Measurements from ENCODE around the gene SIK1. TPM values are rescaled to one million over a fixed set of nuclear protein-coding genes. Genes with fewer than 3 reads are reported as not detected.

Gene SIK1
- total RNA-seq, 1 experiment from 2014 or later: 32.3 TPM

DNA sequence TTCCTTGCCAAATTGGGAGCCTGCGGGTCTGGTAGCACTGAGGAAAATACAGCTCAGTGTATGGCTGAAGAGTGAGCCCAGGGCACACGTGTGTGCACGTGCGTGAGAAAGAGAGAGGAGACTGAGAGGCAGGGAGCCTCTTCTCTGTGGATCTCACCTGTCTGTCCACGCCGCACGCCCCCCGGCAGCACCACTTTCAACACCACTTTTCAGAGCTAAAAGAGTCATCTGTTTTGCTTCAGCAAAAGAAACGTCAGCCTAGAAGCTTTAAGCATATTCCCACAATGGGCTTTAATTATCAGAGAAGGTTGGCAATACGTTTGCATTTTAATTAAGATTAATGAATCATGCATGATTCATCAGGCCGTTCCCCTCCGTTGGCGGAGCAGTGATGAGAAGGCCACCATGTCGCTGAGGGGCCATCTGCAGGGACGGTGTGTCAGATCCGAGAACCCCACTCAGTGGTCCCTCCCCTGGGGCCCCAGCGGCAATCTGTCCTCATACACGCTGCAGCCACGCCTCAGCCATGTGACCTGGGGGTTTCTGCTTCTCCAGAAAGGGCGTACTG, 56.8 kb downstream of the SIK1 start:
- no peak overlapping the region for H3K27ac ChIP-seq (ENCODE audit: low read length)
- TF ChIP-seq, protein P1, sequence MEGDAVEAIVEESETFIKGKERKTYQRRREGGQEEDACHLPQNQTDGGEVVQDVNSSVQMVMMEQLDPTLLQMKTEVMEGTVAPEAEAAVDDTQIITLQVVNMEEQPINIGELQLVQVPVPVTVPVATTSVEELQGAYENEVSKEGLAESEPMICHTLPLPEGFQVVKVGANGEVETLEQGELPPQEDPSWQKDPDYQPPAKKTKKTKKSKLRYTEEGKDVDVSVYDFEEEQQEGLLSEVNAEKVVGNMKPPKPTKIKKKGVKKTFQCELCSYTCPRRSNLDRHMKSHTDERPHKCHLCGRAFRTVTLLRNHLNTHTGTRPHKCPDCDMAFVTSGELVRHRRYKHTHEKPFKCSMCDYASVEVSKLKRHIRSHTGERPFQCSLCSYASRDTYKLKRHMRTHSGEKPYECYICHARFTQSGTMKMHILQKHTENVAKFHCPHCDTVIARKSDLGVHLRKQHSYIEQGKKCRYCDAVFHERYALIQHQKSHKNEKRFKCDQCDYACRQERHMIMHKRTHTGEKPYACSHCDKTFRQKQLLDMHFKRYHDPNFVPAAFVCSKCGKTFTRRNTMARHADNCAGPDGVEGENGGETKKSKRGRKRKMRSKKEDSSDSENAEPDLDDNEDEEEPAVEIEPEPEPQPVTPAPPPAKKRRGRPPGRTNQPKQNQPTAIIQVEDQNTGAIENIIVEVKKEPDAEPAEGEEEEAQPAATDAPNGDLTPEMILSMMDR (IDR thresholded peaks at IDR 0.05): no peak
- TF ChIP-seq POLR2AphosphoS5 (IDR thresholded peaks at IDR 0.05; ENCODE audit: low read depth, low read length): no peak
- TF ChIP-seq SIN3A (IDR thresholded peaks at IDR 0.05; ENCODE audit: borderline replicate concordance, insufficient read depth, low read depth, low read length): no peak
- intact Hi-C loops (cut with micrococcal nuclease; ENCODE audit: unreplicated experiment): no loop called here
- in situ Hi-C loops (cut with HindIII; ENCODE audit: low pct_unique_long_range_greater_than_20kb, low sequenced_read_pairs): no loop called here
- ATAC-seq (no peak), DNase-seq (ENCODE audit: low read depth, low spot score) (no peak)
- CTCF ChIA-PET: no interaction called here
- H3K4me1 ChIP-seq (ENCODE audit: control insufficient read depth, insufficient read depth, low read length): no peaks in the 10 kb centered on the region
- BruUV-seq (replicated peaks): no TSS peak
- H3K9me3 ChIP-seq (ENCODE audit: control insufficient read depth, insufficient read depth, low read depth, low read length): no peaks in the 10 kb centered on the region
- no peak overlapping the region for H3K4me3 ChIP-seq (ENCODE audit: low read depth in 2 of 2, low read length in 2 of 2)
- POLR2A ChIA-PET: no interaction called here
- H3K36me3 ChIP-seq (ENCODE audit: control insufficient read depth, insufficient read depth, low read length): no peaks in the 10 kb centered on the region
- no peaks in the 10 kb centered on the region for H3K27me3 ChIP-seq (ENCODE audit: control insufficient read depth, insufficient read depth, low read length)

- no peak for ATAC-seq
- BruUV-seq (replicated peaks): no TSS peak
- no peak overlapping the region for H3K27ac ChIP-seq (ENCODE audit: low read length)
- no peaks in the 10 kb centered on the region for H3K36me3 ChIP-seq (ENCODE audit: control insufficient read depth, insufficient read depth, low read length)
- ChIA-PET POLR2A (no interaction called here), CTCF (no interaction called here)
- H3K9me3 ChIP-seq (ENCODE audit: control insufficient read depth, insufficient read depth, low read depth, low read length): no peaks in the 10 kb centered on the region
- no peak for DNase-seq (ENCODE audit: low read depth, low spot score)
- in situ Hi-C loops (cut with HindIII; ENCODE audit: low pct_unique_long_range_greater_than_20kb, low sequenced_read_pairs) (no loop called here), intact Hi-C loops (cut with micrococcal nuclease; ENCODE audit: unreplicated experiment) (no loop called here)
- TF ChIP-seq SIN3A (IDR thresholded peaks at IDR 0.05; ENCODE audit: borderline replicate concordance, insufficient read depth, low read depth, low read length): no peak
- TF ChIP-seq, protein P2, sequence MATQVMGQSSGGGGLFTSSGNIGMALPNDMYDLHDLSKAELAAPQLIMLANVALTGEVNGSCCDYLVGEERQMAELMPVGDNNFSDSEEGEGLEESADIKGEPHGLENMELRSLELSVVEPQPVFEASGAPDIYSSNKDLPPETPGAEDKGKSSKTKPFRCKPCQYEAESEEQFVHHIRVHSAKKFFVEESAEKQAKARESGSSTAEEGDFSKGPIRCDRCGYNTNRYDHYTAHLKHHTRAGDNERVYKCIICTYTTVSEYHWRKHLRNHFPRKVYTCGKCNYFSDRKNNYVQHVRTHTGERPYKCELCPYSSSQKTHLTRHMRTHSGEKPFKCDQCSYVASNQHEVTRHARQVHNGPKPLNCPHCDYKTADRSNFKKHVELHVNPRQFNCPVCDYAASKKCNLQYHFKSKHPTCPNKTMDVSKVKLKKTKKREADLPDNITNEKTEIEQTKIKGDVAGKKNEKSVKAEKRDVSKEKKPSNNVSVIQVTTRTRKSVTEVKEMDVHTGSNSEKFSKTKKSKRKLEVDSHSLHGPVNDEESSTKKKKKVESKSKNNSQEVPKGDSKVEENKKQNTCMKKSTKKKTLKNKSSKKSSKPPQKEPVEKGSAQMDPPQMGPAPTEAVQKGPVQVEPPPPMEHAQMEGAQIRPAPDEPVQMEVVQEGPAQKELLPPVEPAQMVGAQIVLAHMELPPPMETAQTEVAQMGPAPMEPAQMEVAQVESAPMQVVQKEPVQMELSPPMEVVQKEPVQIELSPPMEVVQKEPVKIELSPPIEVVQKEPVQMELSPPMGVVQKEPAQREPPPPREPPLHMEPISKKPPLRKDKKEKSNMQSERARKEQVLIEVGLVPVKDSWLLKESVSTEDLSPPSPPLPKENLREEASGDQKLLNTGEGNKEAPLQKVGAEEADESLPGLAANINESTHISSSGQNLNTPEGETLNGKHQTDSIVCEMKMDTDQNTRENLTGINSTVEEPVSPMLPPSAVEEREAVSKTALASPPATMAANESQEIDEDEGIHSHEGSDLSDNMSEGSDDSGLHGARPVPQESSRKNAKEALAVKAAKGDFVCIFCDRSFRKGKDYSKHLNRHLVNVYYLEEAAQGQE (IDR thresholded peaks at IDR 0.05; ENCODE audit: insufficient read depth in 1 of 2, low read depth in 2 of 2, low read length in 1 of 2): no peak
- no peak for TF ChIP-seq POLR2AphosphoS5 (IDR thresholded peaks at IDR 0.05; ENCODE audit: low read depth, low read length)
- no peak for TF ChIP-seq TCF7L2 (IDR thresholded peaks at IDR 0.05; ENCODE audit: low read depth, low read length)
- TF ChIP-seq, protein P1 (IDR thresholded peaks at IDR 0.05): no peak
- no peak overlapping the region for H3K4me3 ChIP-seq (ENCODE audit: low read depth in 2 of 2, low read length in 2 of 2)
- H3K27me3 ChIP-seq (ENCODE audit: control insufficient read depth, insufficient read depth, low read length): no peaks in the 10 kb centered on the region
- no peaks in the 10 kb centered on the region for H3K4me1 ChIP-seq (ENCODE audit: control insufficient read depth, insufficient read depth, low read length)
Observed at GRCh38 chr21:43369596-43370090, 57.3 kb downstream of the SIK1 start.
